Embryonic facial prominence (tissue), 1 donor: ENCODE data around the gene MEN1.

ENCODE experiments used
- DNase-seq: peaks from one replicate; pipeline ENCODE4 v3.0.0-alpha.2; 2016; ENCODE audit errors: extremely low spot score

The MEN1 gene

DNA sequence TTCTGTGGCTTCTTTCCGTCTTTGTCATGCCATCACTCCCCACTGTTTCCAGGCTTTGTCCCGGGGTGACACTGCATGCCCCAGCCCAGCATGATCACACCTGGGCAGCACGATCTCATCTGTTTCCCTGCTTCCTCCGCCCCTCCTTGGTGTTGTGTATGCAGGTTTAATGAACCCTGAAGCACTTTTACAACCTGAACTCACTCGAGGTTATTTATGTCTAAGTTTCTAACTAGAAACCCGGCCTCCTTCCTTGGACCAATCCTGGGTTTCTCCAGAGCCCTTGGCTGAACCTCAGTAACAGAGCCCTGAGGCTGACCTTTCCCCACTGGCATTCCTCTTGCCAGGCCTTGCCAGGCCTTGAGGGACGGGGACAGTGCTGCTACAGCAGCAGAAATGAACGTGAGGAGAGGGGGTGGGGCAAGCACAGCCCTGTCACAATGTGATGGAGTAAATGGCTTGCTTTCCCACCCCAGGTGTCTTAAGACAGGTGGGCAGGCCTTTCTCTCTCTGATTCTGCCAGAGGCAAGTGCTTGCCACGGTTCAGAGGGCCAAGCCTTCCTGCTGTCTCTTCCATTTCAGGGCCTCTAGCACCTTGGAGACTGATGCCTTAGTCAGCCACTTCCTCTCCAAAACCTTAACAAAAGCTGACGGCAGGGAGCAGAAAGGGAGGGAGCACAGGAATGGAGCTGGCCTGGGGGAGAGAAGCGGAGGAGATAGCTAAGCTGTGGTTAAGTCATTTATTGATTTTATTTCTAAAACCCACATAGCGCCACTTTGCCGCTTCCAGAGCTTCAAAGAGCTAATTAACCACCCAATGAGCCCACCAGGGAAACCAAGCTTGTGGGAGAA, 47.5 kb downstream of the MEN1 start:
- no peak for DNase-seq

DNA sequence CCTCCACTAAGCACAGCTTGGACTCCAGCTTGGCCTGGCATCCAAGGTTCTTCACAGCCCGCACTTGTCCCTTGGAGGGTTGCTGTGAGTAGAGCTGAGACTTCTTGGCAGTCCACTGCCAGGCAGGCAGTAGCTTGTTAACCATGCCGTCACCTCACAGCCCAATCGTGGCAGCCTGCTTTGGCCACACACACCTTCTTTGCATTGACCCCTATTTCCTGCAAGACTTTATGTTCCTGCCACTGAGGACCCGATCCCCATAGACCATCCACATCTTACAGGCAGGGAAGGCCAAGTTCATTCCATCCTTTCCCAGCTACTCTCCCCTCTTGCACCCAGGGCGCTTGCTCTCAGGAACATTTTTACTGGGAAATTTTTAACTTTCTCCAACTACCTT, 48.1 kb downstream of the MEN1 start:
- DNase-seq, result no peak

DNA sequence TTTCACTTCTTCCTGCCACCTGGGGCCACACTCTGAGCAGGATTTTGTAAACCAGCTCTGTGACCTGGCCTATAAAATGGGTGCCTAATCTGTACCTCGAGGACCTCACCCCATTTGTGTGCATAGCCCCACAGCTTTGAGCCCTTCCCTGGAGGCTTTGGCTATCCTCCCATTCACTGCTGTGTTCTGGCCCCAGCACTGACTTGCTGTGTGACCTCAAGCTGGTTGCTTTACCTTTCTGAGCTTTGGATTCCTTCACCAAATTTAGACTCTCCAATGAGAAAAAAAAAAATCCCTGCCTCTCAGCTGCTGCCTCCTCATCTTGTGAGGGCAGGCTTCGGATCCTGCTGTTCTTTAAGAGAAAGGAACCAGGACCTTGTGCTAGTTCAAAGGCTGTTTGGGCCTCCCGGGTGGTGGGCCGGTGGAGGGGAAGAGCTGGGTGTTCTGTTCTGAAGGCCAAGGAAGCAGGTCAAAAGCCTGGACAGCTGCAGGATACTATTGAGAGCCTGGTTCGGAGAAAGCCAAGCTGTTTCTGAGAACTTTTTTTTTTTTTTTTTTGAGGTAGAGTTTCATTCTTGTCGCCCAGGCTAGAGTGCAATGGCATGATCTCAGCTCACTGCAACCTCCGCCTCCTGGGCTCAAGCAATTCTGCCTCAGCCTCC, 49.5 kb downstream of the MEN1 start:
- no peak for DNase-seq

DNA sequence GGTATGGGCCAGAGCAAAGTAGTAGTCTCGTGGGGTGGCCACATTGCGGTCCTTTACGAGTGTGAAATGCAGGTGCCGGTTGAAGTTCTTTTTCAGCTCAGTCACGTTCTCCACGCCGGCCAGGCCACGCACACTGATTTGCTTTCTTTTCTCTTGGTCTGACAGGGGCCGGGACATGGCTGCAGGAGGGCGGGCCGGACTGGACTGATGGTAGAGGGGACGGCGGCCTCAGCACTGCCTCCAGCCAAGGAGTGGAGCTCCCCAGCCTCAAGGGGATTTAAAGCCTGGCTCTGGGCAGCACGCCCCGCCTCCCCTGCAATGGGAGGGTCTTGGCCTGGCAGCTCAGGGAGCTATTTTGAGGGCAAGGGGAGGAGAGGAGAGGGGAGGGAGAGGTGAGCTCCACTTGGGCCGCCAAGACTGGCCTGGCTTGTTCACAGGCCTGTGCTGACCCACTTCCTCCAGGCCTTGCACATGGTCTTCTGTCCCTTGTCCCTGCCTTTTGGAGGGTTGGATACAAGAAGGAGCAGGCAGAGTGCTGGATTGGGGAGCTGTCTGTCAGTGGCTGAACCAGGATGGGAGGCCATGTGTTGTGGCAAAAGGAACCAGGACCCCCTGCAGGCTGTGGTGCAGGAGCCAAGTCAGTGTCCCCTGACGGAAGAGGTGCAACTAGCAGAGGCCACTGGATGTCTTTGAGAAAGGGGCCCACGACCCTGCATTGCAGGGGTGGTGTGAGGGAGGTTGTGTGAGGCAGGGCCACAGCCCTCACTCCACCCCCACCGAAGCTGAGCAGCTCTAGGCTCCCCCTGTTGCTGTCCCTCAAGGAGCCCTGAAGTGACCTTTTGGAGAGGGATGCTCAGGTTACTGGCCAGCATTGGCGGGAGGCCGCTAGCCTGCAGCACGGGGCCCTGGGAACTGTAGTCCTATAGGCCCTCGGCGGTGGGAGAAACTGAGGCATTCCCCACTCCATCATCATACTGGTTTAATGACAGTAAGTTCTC, 50.3 kb downstream of the MEN1 start, which contains the start of gene PYGM:
PYGM (minus strand) TSS at position 253 of the 998 bp plus-strand sequence; CDS start at position 177, 76 bp downstream.
- DNase-seq, result no peak

DNA sequence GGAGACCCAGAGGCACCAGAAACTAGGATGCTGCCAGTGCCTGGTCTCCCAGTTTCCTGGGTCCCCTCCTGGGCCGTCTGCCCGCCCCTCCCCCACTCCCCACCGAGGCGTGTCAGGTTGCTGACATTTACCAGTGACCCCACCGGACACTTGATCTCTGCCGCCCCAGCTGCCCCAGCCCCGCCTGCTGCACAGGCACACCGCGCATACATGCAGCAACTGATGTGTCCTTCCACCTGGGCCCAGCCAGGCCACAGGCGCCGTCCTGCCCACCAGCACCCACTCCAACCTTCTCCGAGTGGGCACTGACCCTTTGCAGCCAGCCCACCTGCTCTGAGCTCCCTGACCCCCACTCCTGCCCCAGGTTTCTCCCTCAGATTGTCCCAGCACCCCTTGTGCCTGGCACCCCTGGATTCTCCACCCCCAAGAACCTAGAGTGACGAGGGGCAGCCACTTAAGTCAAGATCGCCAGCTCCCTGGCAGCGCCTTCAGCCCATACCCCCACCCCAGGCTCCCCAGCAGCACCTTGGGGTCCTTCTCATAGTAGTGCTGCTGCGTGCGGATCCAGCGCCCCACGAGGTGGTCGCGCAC, 51.1 kb downstream of the MEN1 start:
- no peak for DNase-seq

DNA sequence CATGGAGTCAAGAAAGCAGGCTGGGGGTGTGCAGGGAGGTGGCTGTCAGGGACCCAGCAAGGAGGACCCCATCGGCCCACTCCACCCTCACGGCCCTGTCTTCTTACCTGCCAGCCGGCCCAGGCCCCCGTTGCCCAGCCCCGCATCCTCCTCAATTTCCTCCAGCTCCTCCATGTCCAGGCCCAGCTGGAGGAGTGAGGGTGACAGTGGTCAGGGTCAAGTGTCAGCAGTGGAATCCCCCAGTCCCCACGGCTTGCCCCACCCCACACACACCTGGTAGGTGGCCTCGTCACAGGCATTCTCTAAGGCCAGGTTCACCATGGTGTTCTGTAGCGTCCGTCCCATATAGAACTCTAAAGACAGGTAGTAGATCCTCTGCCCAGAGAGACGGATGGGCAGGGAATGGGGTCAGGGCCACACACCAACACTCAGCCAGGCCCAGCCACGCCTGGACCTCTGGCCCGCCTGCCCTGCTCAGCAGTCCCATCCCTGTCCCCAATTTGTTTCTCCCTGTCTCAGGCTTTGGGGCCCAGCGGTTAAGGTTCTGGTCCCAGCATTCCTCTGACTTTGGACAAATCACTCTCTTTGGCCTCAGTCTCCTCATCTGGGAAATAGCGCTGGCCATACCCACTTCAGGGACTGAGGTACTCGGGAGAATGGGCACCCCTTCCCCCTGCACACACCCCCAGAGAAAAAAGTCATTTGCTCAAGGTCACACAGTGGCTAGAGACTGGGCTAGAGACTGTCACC, 51.8 kb downstream of the MEN1 start:
- DNase-seq, result no peak

DNA sequence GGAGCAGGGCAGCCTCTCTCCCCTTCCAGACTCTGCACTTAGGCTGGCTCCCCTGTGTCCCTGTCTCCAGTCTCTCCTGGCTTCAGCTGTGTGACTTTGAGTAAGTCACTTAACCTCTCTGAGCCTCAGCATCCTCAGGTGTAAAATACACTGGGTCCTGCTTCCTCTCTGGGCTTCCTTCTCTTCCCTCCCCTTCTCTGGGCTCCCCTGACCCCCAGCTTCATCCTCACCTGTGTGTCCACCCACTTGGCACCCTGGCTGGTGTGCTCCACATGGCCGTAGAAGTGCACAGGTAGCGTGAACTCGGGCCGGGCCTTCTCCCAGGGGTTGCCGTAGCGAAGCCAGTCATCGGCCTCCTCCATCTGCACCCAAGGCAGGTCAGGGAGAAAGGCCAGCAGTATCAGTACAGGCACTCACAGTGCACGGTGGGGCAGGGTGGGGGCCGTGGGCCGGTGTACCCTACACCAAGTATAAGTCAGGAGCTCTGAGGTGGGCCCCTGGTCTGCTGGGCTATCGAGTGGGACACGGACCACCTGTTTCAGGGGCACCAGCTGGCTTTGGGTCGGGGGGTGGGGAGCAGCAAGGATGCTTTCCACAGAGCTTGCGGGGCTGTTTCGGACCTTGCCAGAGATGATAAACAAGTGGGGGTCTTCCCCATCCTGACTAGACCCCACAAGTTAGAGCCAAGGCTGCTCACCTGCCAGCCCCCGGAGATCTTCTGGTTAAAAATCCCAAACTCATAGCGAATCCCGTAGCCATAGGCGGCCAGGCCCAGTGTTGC, 52.6 kb downstream of the MEN1 start:
- no peak for DNase-seq

DNA sequence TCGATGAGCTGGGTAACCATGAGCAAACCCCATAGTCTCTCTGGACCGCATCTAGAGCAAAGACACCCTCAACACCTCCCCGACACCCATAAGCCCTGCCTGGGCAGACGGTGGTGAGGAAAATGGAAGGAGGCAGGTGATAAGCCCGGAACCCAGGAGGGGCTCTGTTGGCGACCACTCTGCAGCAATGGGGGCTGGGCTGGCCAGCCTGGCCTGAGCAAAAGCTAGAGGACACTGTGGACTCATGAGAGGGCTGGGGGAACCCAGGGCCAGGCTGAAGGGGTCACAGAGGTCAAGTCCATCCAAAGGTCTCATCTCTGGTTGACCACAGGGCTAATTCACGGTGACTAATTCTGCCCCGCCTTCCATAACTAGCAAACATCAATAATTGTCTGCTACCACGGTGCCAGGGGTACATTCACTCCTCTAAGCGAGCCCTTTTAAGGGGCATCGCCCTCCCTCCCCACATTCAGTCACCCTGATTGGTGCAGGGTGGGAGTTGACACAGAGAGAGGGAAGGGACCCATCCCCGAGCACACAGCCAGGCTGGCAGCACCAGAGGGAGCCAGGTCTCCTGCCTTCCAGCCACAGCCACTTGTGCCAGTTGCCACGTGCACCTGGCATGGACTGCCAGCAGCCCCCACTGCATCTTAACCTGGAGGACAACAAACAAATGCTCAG, 54.5 kb downstream of the MEN1 start:
- no peak for DNase-seq

DNA sequence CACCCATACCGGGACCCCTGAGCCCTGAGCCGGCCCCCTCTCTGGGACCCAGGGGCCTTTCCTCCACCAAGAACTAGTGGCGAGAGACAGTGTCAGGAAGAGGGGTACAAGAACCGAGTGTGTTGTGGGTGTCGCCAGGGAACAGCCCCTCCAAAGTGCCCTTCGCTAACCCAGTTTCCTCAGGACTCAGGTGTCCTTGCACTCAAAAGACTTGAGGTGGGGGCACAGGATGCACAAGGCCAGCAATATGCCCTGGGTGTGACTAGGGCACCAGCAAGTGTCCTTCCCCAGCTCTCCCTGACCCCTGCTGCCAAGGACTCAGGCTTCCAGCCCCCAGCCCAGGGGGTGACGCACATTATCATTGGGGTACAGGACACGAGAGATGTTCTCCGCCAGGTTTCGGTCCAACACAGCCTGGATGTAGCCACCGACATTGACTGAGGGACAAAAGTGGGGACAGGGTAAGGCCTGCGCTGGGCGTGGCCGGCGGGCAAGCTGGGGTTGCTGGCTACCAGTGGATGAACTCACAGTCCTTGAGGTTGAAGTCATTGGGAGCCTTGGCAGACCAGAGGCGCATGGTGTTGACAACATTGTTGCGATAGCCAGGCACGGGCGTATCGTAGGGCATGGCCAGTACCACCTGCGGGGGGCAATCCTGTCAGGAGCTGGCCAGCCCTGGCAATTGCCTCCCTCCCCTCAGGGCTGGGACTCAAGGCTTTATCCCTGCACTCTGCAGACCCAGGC, 55.3 kb downstream of the MEN1 start:
- DNase-seq, result no peak

DNA sequence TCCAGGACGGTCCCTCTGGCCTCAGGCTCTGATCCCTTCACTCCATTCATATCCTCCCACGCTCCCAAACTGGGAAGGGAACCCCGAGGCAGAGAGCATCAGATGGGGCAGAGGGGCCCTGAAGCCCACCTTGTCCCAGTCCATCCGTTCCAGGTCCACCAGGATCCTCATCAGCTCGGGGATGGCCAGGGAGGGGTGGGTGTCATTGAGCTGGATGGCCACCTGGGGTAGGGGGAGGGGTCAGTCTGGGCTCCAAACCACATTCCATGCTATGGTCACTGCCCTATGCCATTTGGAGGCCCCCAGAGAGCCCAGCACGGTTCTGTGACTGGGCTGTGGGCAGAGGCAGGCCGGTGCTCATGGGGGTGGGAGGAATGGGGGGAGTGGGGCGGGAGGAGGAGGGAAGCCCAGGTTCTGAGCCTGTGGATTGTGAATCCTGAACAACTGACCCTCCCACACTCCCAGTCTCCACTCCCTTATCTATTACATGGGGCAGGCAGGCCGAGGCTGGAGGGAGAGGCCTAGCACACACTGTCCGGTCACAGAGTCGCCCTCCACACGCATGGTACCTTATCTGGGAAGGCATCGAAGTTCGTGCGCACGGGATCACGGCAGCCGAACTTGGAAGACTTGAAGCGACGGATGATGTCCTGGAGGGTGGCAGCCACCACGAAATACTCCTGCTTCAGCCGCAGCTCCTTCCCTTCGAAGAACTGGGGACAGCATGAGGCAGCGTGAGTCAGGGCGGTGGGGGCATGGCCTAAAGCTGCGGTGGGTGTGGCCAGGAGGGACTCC, 56.0 kb downstream of the MEN1 start:
- DNase-seq, result no peak
